ENCODE results near the gene MFRP.

MFRP gene

GRCh38 chr11:119363851-119364590 is 17.5 kb upstream of the MFRP start:
- no peak overlapping the region for H3K4me3 ChIP-seq (ENCODE audit: low read depth, low read length)
- TF ChIP-seq POLR2A (IDR thresholded peaks at IDR 0.05; ENCODE audit: extremely low read depth, insufficient read length) (no peak), CTCF (IDR thresholded peaks at IDR 0.05; ENCODE audit: low read depth, low read length) (no peak), MYC (IDR thresholded peaks at IDR 0.05; ENCODE audit: low read depth, low read length) (no peak)
- TF ChIP-seq, protein P1, sequence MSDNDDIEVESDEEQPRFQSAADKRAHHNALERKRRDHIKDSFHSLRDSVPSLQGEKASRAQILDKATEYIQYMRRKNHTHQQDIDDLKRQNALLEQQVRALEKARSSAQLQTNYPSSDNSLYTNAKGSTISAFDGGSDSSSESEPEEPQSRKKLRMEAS (IDR thresholded peaks at IDR 0.05; ENCODE audit: low read depth, low read length) = no peak
- no peak for DNase-seq (ENCODE audit: low read depth)

- DNase-seq (ENCODE audit: low read depth) = no peak
- no peak overlapping the region for H3K4me3 ChIP-seq (ENCODE audit: low read depth, low read length)
- TF ChIP-seq POLR2A (IDR thresholded peaks at IDR 0.05; ENCODE audit: extremely low read depth, insufficient read length) (no peak), MYC (IDR thresholded peaks at IDR 0.05; ENCODE audit: low read depth, low read length) (no peak), CTCF (IDR thresholded peaks at IDR 0.05; ENCODE audit: low read depth, low read length) (no peak)
- TF ChIP-seq, protein P1 (IDR thresholded peaks at IDR 0.05; ENCODE audit: low read depth, low read length) = no peak
Observed at GRCh38 chr11:119363081-119363850, 16.8 kb upstream of the MFRP start.

- no peak for DNase-seq (ENCODE audit: low read depth)
- TF ChIP-seq MYC (IDR thresholded peaks at IDR 0.05; ENCODE audit: low read depth, low read length) (no peak), CTCF (IDR thresholded peaks at IDR 0.05; ENCODE audit: low read depth, low read length) (no peak), POLR2A (IDR thresholded peaks at IDR 0.05; ENCODE audit: extremely low read depth, insufficient read length) (no peak)
- TF ChIP-seq, protein P1 (IDR thresholded peaks at IDR 0.05; ENCODE audit: low read depth, low read length) = no peak
- no peak overlapping the region for H3K4me3 ChIP-seq (ENCODE audit: low read depth, low read length)
Observed at GRCh38 chr11:119362741-119363080, 16.2 kb upstream of the MFRP start.

DNA sequence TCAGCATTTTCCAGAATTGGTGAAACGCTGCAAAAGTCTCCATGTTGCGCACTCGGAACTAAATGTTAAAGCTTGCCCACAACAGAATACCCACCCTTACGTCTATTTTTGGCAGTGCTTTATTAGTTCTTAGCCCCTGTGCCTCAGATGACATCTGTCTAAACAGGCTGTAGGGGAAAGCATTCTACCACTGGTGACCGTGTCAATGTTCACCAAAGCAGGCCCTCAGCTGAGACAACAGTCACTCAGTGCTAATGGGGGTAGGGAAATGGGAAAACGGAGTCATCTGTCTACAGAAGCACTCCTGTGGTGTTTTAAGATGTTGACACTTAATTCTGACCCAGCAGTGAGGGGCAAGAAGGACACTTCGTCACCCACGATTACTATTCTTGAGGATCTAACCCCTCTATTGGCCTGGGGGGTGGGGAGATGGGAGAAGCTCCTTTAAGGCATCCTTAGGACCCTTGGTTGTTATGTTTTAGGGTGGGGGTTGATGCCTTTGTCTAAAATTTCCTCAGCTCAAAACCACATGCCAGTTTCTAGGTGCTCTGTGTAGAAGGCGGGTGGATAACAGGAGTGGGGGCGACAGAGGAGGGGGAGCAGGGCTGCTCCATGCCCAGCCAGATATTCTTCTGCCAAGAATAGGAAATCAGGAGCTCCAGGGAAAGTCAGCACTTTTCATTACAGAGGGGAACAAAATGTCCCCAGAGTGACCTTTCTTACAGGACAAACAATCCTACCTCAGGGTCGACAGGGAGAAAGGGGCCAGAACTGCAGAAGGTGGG is 15.6 kb upstream of the MFRP start:
- TF ChIP-seq MYC (IDR thresholded peaks at IDR 0.05; ENCODE audit: low read depth, low read length) (no peak), POLR2A (IDR thresholded peaks at IDR 0.05; ENCODE audit: extremely low read depth, insufficient read length) (no peak), CTCF (IDR thresholded peaks at IDR 0.05; ENCODE audit: low read depth, low read length) (no peak)
- TF ChIP-seq, protein P1 (IDR thresholded peaks at IDR 0.05; ENCODE audit: low read depth, low read length) = no peak
- DNase-seq (ENCODE audit: low read depth) = no peak
- no peak overlapping the region for H3K4me3 ChIP-seq (ENCODE audit: low read depth, low read length)

- H3K4me3 ChIP-seq (ENCODE audit: low read depth, low read length) = no peak overlapping the region
- peak; percentile 80 for DNase-seq (ENCODE audit: low read depth)
- TF ChIP-seq, protein P1 (IDR thresholded peaks at IDR 0.05; ENCODE audit: low read depth, low read length) = peak; percentile 4; the same call in 1 of the 2 replicates
- TF ChIP-seq POLR2A (IDR thresholded peaks at IDR 0.05; ENCODE audit: extremely low read depth, insufficient read length) = no peak
- TF ChIP-seq CTCF (IDR thresholded peaks at IDR 0.05; ENCODE audit: low read depth, low read length) = no peak
Observed at GRCh38 chr11:119361056-119361787, 14.7 kb upstream of the MFRP start.

Data from NB4 (cell line).